HG03135 (cell line): ENCODE data around the gene LYSMD3.

Source experiments
- ATAC-seq: cut with Tn5 transposase; IDR thresholded peaks from one replicate; pipeline ENCODE4 v1.9.1; 2021; ENCODE audit warnings: mild to moderate bottlenecking, moderate library complexity; ENCODE audit not compliant: unreplicated experiment

The LYSMD3 gene

GRCh38 chr5:90548069-90548593, 18.7 kb upstream of the LYSMD3 start:
- ATAC-seq = no peak

- no peak for ATAC-seq
These were observed 17.7 kb upstream of the LYSMD3 start for GRCh38 chr5:90547072-90547536.

GRCh38 chr5:90546216-90546837, 16.9 kb upstream of the LYSMD3 start:
- no peak for ATAC-seq

- no peak for ATAC-seq
These were observed 16.1 kb upstream of the LYSMD3 start for GRCh38 chr5:90545511-90545910.

- no peak for ATAC-seq
These were observed 13.6 kb upstream of the LYSMD3 start for GRCh38 chr5:90542827-90543519.

GRCh38 chr5:90534922-90535321, 5.5 kb upstream of the LYSMD3 start:
- ATAC-seq = no peak

- ATAC-seq = no peak
These were observed 4.4 kb upstream of the LYSMD3 start for GRCh38 chr5:90533794-90534193.

- no peak for ATAC-seq
These were observed 1.5 kb upstream of the LYSMD3 start for GRCh38 chr5:90530736-90531487.

GRCh38 chr5:90529939-90530677, 724 bp upstream of the LYSMD3 start:
- ATAC-seq = peak; percentile 57

- ATAC-seq = no peak
These were observed 687 bp downstream of the LYSMD3 start for GRCh38 chr5:90528601-90529193.

GRCh38 chr5:90519081-90519480, 10.3 kb downstream of the LYSMD3 start:
- no peak for ATAC-seq

- ATAC-seq = no peak
These were observed 10.7 kb downstream of the LYSMD3 start for GRCh38 chr5:90518661-90519060.

- ATAC-seq = no peak
These were observed 14.9 kb downstream of the LYSMD3 start for GRCh38 chr5:90514520-90514919.

- no peak for ATAC-seq
These were observed 18.9 kb downstream of the LYSMD3 start for GRCh38 chr5:90510438-90510837.

- ATAC-seq = no peak
These were observed 23.2 kb downstream of the LYSMD3 start for GRCh38 chr5:90506221-90506620.

GRCh38 chr5:90504743-90505142, 24.6 kb downstream of the LYSMD3 start:
- no peak for ATAC-seq

- ATAC-seq = no peak
These were observed 25.8 kb downstream of the LYSMD3 start for GRCh38 chr5:90503596-90503995.

GRCh38 chr5:90495146-90495545, 34.2 kb downstream of the LYSMD3 start:
- no peak for ATAC-seq

GRCh38 chr5:90494043-90494442, 35.3 kb downstream of the LYSMD3 start:
- ATAC-seq = no peak

GRCh38 chr5:90488791-90489190, 40.6 kb downstream of the LYSMD3 start:
- ATAC-seq = no peak

- no peak for ATAC-seq
These were observed 44.8 kb downstream of the LYSMD3 start for GRCh38 chr5:90484540-90484939.
